GM18867 (cell line): Measurements from ENCODE around the gene MNT.

ENCODE experiments used
- ATAC-seq: cut with Tn5 transposase; IDR thresholded peaks from one replicate; pipeline ENCODE4 v1.9.1; 2021; ENCODE audit warnings: mild to moderate bottlenecking, moderate library complexity; ENCODE audit not compliant: unreplicated experiment

MNT gene

DNA sequence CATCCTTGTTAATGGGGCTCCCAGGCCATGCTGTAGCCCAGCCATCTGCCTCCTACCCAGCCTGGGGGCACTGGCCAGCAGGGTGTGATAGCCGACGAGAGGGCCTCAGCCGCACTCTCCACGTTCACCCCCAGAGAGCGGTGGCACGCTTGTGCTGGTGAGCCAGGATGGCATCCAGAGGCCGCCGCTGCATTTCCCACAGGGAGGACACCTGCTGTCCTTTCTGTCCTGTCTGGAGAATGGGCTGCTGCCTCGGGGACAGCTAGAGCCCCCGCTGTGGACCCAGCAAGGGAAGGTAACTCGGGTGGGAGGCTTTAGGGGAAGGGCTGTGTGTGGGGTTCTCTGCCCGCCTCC lies 36.1 kb downstream of the MNT start:
- no peak for ATAC-seq

GRCh38 chr17:2363851-2364762 lies 36.8 kb downstream of the MNT start:
- ATAC-seq, result no peak

DNA sequence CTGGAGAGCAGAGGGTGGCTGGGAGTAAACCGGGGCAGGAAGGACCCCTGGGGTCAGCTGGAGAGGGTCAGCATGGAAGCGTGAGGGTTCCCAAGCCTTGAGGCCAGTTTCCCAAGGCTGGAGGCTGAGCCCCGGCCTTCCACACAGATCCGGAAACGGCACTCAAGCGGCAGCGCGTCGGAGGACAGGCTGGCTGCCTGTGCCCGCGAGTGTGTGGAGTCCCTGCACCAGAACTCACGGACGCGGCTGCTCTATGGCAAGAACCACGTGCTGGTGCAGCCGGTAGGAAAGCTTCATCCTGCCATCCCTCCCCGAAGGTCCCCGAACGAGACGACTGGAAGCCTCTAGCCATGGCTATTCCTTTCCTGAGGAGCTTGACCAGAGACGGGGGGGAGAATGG lies 37.5 kb downstream of the MNT start:
- no peak for ATAC-seq

- ATAC-seq, result no peak
Measured at GRCh38 chr17:2362881-2363280, 38.0 kb downstream of the MNT start.

DNA sequence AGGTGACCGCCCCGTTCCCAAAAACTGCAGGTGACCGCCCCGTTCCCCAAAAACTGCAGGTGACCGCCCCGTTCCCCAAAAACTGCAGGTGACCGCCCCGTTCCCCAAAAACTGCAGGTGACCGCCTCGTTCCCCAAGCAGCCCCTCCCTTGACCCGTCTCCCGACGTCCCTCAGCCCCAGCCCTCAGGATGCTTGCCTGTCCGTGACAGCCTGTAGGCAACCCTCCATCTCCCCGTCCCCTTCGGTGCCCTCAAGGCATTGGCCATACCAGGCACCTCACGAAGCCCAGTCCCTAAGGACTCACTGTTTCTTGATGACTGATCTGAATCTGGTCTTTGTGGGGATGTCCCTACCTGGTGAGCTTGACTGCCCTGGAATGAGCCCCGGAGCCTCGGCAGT lies 38.4 kb downstream of the MNT start:
- no peak for ATAC-seq

GRCh38 chr17:2362016-2362415 lies 38.8 kb downstream of the MNT start:
- no peak for ATAC-seq

DNA sequence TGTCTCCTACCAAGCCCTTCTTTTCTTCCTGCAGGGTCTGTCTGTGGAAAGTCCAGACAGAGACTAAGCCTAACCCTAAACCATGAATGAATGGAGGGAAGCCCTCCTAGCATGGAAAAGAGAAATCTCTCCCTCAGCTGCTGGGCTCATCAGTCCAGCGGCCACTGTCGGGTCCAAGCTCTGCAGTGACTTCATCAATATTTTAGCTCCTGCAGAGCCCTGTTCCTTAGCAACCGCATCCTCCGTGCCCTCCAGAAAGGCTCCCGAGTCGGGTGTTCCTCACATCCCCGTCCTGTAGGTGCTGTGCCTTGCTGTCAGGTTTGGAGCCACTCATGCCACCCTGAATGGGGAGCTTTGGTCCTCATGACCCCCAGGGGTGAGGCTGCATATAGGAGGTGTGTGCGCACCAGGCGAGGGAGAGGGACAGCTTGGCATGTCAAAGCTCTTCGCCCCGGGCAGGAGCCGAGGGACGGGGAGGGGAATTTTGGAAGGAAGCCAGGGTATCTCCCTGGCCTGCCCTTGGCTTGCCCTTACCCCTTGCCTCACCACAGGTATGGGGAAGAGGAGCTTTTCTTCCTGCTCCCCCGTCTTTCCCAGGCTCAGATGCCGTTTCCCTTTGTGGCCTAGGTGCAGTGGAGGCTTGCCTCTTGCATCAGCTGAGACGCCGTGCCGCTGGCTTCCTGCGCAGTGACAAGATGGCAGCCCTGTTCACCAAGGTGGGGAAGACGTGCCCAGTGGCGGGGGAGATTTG lies 39.7 kb downstream of the MNT start:
- no peak for ATAC-seq

- no peak for ATAC-seq
Measured at GRCh38 chr17:2357931-2358434, 42.9 kb downstream of the MNT start.

DNA sequence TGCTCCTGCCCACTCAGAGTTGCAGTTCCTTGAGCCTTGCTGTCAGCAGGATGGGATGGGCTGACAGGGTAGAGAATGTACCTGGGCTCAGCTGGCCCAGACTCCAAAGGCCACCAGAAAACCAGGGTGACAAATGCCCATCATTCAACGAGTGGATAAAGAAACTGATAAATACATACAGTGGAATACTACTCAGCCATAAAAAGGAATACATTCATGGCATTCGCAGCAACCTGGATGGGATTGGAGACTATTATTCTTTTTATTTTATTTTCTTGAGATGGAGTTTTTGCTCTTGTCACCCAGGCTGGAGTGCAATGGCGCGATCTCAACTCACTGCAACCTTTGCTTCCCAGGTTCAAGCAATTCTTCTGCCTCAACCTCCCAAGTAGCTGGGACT lies 43.6 kb downstream of the MNT start:
- ATAC-seq, result no peak

DNA sequence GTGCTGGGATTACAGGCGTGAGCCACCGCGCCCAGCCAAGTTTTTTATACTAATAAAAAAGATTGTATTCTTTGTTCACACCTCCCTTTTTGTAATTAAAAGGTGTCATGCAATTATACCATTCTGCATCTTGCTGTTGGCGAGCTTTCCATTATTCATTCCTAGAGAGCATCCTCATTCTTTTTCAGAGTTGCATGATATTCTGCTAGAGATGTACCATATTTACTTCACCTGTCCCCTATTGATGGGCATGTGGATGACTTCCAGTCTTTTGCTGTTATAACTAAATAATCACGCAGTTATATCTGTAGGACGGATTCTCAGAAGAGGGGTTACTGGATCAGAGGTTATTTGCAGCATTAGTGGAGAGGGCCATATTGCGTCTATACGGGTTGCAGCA lies 46.5 kb downstream of the MNT start:
- no peak for ATAC-seq

DNA sequence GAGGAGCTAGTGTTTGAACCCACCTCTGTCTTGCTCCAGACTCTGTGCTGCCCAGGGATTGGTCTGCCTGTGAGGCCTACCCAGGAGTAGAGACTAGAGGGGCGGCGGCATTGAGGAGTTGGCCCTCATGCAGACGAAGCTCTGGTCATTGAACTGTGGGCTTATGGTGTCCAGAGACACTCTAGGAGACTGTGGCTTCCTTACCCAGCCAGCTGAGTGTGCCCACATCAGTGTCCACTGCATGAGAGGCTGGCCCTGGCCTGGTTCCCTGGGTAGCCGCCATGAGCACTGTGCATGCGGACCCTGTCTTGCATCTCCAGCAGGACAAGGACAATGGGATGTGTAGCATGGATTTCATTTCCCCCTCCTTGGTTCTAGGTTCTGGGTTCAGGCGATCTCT lies 49.6 kb downstream of the MNT start:
- no peak for ATAC-seq

GRCh38 chr17:2347805-2348685 lies 52.8 kb downstream of the MNT start:
- no peak for ATAC-seq

GRCh38 chr17:2346475-2346874 lies 54.4 kb downstream of the MNT start:
- no peak for ATAC-seq

- no peak for ATAC-seq
Measured at GRCh38 chr17:2344528-2344927, 56.3 kb downstream of the MNT start.

DNA sequence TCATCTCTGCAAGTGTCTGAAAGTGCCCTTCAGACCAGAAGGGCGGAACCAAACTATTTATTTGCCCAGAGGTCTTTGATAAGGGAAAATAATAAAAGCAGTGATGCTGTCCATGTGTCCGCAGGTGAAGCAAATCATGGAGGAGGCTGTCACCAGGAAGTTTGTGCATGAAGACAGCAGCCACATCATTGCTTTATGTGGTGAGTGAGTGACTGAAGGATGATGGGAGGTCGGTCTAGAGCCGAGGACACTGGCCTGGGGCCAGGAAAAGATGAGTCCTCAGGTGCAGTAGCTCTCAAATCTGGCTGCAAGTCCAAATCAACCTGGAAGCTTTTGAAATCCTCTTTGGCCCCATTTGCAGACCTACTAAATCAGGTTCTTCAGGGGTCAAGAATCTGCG lies 57.4 kb downstream of the MNT start:
- no peak for ATAC-seq

DNA sequence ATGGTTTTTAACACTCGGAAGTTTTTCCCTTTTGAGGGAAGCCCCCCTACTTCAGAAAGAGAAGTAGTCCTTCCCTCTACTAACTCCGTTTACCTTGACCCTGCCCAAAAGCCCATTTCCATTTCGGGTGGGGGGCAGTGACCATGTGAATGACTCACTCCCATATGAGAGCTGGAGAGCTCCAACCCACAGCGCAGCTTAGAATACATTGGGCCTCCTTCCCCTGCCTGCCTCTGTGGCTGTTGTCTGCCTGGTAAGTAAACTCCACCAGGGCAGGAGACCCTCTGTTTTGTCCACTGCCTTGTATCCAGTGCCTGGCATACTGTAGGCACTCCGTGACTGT lies 62.6 kb downstream of the MNT start:
- ATAC-seq, result no peak

GRCh38 chr17:2337544-2338314 lies 63.1 kb downstream of the MNT start:
- ATAC-seq, result peak; percentile 20

DNA sequence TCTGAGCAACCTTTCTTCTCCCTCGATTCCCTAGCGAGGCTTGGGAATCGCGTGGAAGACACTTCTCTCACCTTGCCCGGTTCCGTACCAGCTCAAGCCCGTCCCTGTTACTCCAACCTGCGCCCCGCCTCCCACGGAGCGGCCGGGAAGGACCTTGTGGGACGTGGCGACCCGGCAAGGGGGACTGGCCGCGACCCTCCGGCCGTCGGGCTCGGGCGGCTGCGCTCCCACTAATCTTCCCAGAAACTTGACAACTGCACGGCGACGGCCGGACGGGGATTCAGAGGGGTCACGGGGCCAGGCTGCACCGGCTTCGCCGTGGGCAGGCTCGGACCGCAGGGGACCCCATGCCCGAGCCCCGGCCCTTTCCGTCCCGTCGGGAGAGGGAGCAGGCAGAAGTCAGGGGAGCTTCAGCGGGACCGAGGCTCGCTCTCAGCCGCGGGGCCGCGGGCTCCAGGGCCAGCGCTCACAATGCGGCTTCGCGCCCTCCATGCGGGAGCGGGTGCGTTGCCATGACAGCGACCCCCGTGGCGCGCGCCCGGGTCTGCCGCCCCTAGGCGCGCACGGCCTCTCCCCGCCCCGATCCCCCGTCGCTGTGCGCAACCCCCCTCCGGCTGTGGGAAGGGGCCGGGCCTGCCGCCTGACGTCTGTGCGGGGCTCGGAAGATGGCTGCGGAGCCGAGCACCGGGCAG lies 63.9 kb downstream of the MNT start, which contains the start of gene SGSM2:
Gene SGSM2 (plus strand): TSS at position 650 of the 692 bp plus-strand sequence. CDS start 188 bp downstream, outside the sequence.
- peak; percentile 29 for ATAC-seq

DNA sequence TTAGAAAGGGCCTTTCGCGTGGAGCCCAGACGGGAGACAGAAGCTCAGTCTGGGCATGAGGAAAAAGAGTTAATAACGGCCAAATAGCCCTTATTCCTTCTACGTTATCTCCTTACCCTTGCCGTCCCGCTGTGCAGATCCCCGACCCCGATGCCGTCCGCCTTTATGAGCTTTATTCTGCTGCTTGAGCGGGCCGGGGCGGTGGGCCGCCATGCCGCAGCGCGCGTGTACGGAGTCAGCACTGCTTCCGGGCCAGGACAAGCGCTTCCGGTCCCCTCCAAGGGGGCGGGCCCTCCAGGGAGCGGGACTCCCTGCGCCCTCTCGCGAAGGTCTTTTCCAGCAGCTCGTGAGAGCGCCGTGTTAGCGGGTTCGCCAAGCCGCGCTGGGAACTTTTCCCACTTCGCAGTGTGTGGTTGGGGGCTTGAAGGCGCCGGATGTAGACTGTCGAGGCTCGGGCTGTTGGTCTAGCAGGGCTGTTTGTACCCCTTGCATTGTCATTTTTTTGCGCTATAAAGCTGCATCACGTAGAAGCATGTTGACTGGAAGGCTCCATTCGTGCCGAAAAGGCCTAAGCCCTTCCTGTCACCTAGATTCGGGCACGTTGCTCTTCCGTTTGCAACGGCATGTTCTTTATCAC lies 64.5 kb downstream of the MNT start, which contains the start of gene TSR1:
Gene TSR1 (minus strand): TSS at position 243 of the 637 bp plus-strand sequence. CDS start 30 bp downstream, at position 213.
- ATAC-seq, result peak; percentile 79
